GM12801 (cell line): ENCODE results near the gene BACH2.

Experiments used
- CTCF ChIP-seq: IDR thresholded peaks from one replicate; pipeline ENCODE4 v1.5.1; 2011; ENCODE audit warnings: control low read depth; ENCODE audit not compliant: insufficient read length; ENCODE audit errors: extremely low read depth

BACH2 gene

GRCh38 chr6:90202156-90202555, 94.5 kb downstream of the BACH2 start:
- no peak for TF ChIP-seq CTCF

GRCh38 chr6:90199900-90200299, 96.7 kb downstream of the BACH2 start:
- TF ChIP-seq CTCF: no peak

- no peak for TF ChIP-seq CTCF
Measured at GRCh38 chr6:90198758-90199425, 97.8 kb downstream of the BACH2 start.

GRCh38 chr6:90197854-90198496, 98.7 kb downstream of the BACH2 start:
- no peak for TF ChIP-seq CTCF

- TF ChIP-seq CTCF: no peak
Measured at GRCh38 chr6:90195094-90195829, 101.4 kb downstream of the BACH2 start.

- no peak for TF ChIP-seq CTCF
Measured at GRCh38 chr6:90194371-90194841, 102.2 kb downstream of the BACH2 start.

GRCh38 chr6:90193359-90193758, 103.3 kb downstream of the BACH2 start:
- TF ChIP-seq CTCF: no peak
